HG03280 (cell line): ENCODE results near the gene PGS1.

Experiments used
- ATAC-seq: cut with Tn5 transposase; IDR thresholded peaks from one replicate; pipeline ENCODE4 v1.9.1; 2021; ENCODE audit warnings: mild to moderate bottlenecking, moderate library complexity; ENCODE audit not compliant: unreplicated experiment

PGS1 gene

GRCh38 chr17:78362232-78362631, 16.2 kb upstream of the PGS1 start:
- ATAC-seq, result no peak

- no peak for ATAC-seq
These were observed 15.8 kb upstream of the PGS1 start for GRCh38 chr17:78362671-78363070.

GRCh38 chr17:78364436-78365281, 13.8 kb upstream of the PGS1 start:
- no peak for ATAC-seq

- ATAC-seq, result no peak
These were observed 12.8 kb upstream of the PGS1 start for GRCh38 chr17:78365561-78366108.

- ATAC-seq, result no peak
These were observed 12.2 kb upstream of the PGS1 start for GRCh38 chr17:78366109-78366848.

DNA sequence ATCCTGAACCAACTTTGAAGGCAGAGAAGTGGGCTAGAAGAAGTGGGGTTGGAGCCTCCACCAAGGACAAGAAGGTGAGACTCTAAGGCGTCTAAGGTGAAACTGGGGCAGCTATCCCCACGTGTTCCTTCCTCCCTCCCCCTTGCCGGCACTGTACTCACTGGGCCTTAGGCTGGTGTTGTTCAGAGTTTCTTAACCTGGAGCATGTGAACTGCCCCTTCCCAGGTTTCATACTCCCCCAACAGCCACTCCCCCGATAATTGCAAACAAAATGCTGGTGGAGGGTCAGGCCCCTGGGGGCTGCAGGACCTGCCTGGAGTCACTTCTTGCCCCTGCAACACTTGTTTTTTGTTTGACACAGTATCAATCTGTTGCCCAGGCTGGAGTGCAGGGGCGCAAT, 11.3 kb upstream of the PGS1 start:
- no peak for ATAC-seq

DNA sequence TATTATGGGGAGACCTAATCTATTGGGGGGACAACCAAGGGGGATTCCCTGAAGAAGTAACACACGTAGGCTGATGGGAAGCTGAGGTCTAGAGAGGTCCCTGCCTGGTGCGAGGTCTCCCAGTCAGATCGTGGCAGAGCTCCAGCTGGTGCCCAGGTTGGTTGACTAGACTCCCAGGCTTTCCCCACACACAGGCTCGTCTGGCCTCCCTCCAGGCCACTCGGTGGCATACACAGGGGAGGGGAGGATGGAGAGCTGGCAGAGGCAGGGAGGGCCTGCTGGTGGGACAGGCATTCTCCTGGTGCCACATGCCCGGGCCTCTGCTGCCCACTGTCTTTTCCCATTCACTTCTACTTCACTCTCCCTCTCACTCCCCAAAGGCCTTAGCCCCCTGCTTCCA, 10.1 kb upstream of the PGS1 start:
- no peak for ATAC-seq

GRCh38 chr17:78368854-78369495, 9.5 kb upstream of the PGS1 start:
- ATAC-seq, result no peak

DNA sequence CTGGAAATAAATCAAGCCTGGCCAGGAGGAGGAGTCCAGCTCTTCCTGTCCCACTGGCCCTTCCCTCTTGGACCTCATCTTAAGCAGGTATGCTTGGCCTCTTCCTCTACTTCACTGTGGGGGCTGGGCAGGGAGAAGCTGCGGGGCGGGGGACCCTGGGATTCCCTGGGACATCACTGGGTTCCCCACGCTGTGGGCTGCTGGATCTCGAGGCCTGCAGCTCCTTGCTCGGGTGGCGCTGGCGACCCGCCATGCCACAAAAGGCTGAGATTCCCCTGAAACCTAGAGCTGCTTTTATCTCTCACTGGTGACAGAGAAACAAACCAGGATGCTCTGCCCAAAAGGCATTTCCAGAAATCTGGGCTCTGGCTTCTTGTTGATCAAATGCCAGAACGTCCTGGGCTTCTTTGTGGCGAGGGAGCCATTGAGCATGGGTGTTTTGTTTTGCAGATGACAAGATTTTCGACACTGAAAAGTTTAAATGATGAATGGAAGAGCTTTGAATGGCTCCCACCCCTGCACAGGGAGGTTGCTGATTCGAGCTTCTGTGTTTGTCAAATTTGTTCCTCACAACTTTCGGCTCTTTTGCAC, 8.6 kb upstream of the PGS1 start:
- no peak for ATAC-seq

DNA sequence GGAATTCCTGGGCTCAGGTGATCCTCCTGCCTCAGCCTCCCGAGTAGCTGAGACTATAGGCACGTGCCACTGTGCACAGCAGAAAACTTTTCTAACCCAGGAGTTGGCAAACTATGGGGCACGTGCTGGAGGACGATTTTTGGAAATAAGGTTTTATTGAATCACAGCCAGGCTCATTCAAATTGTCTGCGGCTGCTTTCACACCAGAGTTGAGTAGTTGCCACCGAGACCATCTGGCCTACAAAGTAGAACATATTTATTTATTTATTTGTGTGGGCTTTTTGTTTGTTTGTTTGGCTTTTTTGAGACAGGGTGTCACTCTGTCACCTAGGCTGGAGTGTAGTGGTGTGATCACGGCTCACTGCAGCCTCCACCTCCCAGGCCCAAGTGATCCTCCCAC, 7.4 kb upstream of the PGS1 start:
- ATAC-seq, result no peak

DNA sequence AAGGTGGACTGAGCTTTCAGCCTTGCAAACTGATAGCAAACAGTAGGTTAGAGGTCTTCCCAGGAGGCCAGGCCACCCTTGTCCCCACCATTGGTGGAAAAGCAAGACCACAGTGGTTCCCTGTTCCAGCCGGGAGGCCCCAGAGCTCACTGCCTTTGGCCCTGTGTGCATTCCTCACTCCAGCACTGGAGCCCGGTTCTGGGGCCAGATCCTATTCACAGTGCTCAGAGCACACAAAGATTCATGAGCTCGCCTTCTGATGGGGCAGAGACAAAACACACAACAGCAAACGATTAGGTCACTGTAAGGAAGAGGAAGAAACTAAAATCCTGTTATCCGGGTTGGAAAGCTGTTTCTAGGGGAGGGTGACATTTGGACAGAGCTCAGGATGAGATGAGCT, 5.6 kb upstream of the PGS1 start:
- ATAC-seq, result no peak

GRCh38 chr17:78374189-78374588, 4.3 kb upstream of the PGS1 start:
- ATAC-seq, result no peak

- ATAC-seq, result no peak
These were observed 3.7 kb upstream of the PGS1 start for GRCh38 chr17:78374631-78375274.

- no peak for ATAC-seq
These were observed 2.9 kb upstream of the PGS1 start for GRCh38 chr17:78375401-78376151.

- no peak for ATAC-seq
These were observed 2.3 kb upstream of the PGS1 start for GRCh38 chr17:78376161-78376560.

DNA sequence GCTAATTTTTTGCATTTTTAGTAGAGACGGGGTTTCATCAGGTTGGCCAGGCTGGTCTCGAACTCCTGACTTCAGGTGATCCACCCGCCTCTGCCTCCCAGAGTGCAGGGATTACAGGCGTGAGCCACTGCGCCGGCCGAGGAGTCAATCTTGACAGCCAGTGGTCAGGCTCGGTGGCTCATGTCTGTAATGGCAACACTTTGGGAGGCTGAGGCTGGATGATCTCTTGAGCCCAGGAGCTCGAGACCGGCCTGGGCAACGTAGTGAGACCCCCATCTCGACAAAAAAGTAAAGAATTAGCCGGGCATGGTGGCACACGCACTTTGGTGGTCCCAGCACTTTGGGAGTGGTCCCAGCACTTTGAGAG, 608 bp upstream of the PGS1 start:
- no peak for ATAC-seq

DNA sequence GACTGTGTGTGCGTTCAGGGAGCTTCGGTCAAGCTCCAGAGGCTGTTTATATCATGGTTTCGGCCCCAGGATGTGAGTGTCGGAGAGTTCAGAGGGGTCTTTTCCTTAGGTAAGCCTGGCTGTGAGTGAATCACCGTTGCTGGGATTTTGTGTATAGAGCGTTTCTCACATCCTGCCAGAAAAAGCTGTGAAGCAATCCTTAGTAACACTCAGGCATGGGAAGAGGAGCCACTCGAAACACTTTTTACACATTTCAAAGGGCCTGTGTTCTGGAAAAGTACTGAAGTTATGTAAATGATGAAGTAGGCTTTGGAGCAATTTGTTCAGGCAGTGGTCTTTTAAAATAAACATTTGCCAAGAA, 662 bp downstream of the PGS1 start:
- ATAC-seq, result no peak

- no peak for ATAC-seq
These were observed 1.9 kb downstream of the PGS1 start for GRCh38 chr17:78380370-78380769.

GRCh38 chr17:78381601-78382232, 3.3 kb downstream of the PGS1 start:
- ATAC-seq, result no peak
